ENCODE data around the gene IGDCC3. TPM values are rescaled to one million over a fixed set of nuclear protein-coding genes. Genes with fewer than 3 reads are reported as not detected.

Gene IGDCC3
- total RNA-seq, 4 donors from 2014 or later: not detected

- H3K27me3 ChIP-seq: no peaks in the 10 kb centered on the region
- peak in 1 of 2 donors; percentile 26 for DNase-seq (ENCODE audit: low spot score in 2 of 2)
- peaks cover 0 to 9% (median 0%) of the 10 kb centered on the region in 4 donors for H3K4me1 ChIP-seq
- TF ChIP-seq, protein P1, sequence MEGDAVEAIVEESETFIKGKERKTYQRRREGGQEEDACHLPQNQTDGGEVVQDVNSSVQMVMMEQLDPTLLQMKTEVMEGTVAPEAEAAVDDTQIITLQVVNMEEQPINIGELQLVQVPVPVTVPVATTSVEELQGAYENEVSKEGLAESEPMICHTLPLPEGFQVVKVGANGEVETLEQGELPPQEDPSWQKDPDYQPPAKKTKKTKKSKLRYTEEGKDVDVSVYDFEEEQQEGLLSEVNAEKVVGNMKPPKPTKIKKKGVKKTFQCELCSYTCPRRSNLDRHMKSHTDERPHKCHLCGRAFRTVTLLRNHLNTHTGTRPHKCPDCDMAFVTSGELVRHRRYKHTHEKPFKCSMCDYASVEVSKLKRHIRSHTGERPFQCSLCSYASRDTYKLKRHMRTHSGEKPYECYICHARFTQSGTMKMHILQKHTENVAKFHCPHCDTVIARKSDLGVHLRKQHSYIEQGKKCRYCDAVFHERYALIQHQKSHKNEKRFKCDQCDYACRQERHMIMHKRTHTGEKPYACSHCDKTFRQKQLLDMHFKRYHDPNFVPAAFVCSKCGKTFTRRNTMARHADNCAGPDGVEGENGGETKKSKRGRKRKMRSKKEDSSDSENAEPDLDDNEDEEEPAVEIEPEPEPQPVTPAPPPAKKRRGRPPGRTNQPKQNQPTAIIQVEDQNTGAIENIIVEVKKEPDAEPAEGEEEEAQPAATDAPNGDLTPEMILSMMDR (IDR thresholded peaks at IDR 0.05): no peak
- TF ChIP-seq POLR2A (IDR thresholded peaks at IDR 0.05) (no peak), EP300 (IDR thresholded peaks at IDR 0.05) (no peak)
- no peaks in the 10 kb centered on the region for H3K9me3 ChIP-seq
- H3K27ac ChIP-seq: no peak overlapping the region
- no peak overlapping the region for H3K4me3 ChIP-seq
- H3K36me3 ChIP-seq: no peaks in the 10 kb centered on the region
- WGBS, 2 donors: 41 to 49% methylated on average over 11 of the region's 11 CpGs
These were observed 65.3 kb downstream of the IGDCC3 start for GRCh38 chr15:65312400-65312916.

- TF ChIP-seq, protein P1 (IDR thresholded peaks at IDR 0.05): no peak
- TF ChIP-seq POLR2A (IDR thresholded peaks at IDR 0.05): no peak
- no peak for TF ChIP-seq EP300 (IDR thresholded peaks at IDR 0.05)
- no peaks in the 10 kb centered on the region for H3K36me3 ChIP-seq
- H3K27ac ChIP-seq: no peak overlapping the region
- no peaks in the 10 kb centered on the region for H3K27me3 ChIP-seq
- H3K4me1 ChIP-seq: peaks cover 0 to 9% (median 0%) of the 10 kb centered on the region in 4 donors
- H3K9me3 ChIP-seq: no peaks in the 10 kb centered on the region
- DNase-seq (ENCODE audit: low spot score in 2 of 2): no peak
- whole genome bisulfite sequencing, 2 donors: 50 to 57% methylated on average over 3 of the region's 3 CpGs
- H3K4me3 ChIP-seq: no peak overlapping the region
These were observed 66.0 kb downstream of the IGDCC3 start for GRCh38 chr15:65311760-65312159.

DNA sequence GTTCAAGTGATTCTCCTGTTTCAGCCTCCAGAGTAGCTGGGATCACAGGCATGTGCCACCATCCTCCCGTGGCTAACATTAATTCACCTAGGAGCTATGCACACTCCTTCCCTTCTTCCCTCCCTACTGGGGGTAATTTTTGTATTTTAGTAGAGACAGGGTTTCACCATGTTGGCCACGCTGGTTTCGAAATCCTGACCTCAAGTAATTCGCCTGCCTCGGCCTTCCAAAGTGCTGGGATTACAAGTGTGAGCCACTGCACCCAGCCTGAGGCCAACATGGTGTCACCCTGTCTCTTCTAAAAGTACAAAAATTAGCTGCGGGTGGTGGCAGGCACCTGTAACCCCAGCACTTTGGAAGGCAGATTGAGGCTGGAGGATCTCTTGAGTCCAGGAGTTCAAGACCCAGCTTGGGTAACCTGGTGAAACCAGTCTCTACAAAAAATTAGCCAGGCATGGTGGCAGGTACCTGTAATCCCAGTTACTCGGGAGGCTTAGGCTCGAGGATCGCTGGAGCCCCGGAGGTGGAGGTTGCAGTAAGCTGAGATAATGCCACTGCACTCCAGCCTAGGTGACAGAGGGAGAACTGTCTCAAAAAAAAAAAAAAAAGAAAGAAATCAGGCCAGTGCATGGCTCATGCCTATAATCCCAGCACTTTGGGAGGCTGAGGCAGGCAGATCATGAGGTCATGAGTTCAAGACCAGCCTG, 67.2 kb downstream of the IGDCC3 start:
- H3K4me1 ChIP-seq: peaks cover 0 to 10% (median 0%) of the 10 kb centered on the region in 4 donors
- H3K36me3 ChIP-seq: no peaks in the 10 kb centered on the region
- no peaks in the 10 kb centered on the region for H3K9me3 ChIP-seq
- DNase-seq (ENCODE audit: low spot score in 2 of 2): no peak
- WGBS, 2 donors: 88 to 89% methylated on average over 10 of the region's 10 CpGs
- H3K4me3 ChIP-seq: no peak overlapping the region
- H3K27me3 ChIP-seq: no peaks in the 10 kb centered on the region
- H3K27ac ChIP-seq: no peak overlapping the region
- TF ChIP-seq EP300 (IDR thresholded peaks at IDR 0.05) (no peak), POLR2A (IDR thresholded peaks at IDR 0.05) (no peak)
- TF ChIP-seq, protein P1 (IDR thresholded peaks at IDR 0.05): no peak

DNA sequence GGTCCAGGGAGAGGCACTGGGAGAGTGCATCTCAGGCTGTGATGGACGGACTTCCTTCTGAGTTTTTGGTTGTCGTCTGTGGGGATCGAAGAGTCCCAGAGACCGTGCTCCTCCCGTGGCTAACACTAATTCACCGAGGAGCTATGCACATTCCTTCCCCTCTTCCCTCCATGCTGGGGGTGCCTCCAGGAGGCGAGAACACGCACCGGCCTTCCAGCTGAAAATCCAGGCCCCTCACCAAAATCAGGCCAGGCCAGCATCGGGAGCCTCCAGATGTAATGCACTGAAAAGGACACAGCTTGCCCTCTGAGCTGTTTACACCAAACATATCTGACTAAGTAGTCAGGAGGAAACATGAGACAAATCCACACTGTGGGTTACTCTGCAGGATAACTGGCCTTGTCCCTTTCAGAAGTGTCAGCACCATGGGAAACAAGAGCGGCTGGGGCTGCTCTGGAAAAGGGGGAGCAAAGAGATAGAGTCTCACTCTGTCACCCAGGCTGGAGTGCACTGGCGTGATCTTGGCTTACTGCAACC, 67.9 kb downstream of the IGDCC3 start:
- no peaks in the 10 kb centered on the region for H3K36me3 ChIP-seq
- DNase-seq (ENCODE audit: low spot score in 2 of 2): no peak
- TF ChIP-seq EP300 (IDR thresholded peaks at IDR 0.05) (no peak), POLR2A (IDR thresholded peaks at IDR 0.05) (no peak)
- TF ChIP-seq, protein P1 (IDR thresholded peaks at IDR 0.05): no peak
- no peaks in the 10 kb centered on the region for H3K27me3 ChIP-seq
- WGBS, 2 donors: 71 to 80% methylated on average over 10 to 12 of the region's 12 CpGs
- peaks cover 0 to 16% (median 2%) of the 10 kb centered on the region in 4 donors for H3K4me1 ChIP-seq
- no peak overlapping the region for H3K27ac ChIP-seq
- H3K4me3 ChIP-seq: no peak overlapping the region
- no peaks in the 10 kb centered on the region for H3K9me3 ChIP-seq

DNA sequence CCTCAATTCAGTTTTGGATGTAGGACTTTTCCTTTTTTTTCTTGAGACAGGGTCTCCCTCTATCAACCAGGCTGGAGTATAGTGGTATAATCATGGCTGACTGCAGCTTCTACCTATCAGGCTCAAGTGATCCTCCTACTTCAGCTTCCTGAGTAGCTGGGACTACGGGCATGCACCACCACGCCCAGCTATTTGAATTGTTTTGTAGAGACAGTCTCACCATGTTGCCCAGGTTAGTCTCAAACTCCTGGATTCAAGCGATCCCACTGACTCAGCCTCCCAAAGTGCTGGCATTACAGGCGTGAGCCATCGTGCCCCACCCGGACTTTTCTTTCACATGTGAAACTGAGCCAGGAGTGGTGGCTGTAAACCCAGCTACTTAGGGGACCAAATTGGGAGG, 69.8 kb downstream of the IGDCC3 start:
- peaks cover 0 to 26% (median 5%) of the 10 kb centered on the region in 4 donors for H3K4me1 ChIP-seq
- DNase-seq (ENCODE audit: low spot score in 2 of 2): no peak
- no peak overlapping the region for H3K27ac ChIP-seq
- WGBS, 2 donors: 86 to 88% methylated on average over 6 of the region's 6 CpGs
- no peaks in the 10 kb centered on the region for H3K9me3 ChIP-seq
- TF ChIP-seq EP300 (IDR thresholded peaks at IDR 0.05): no peak
- no peak for TF ChIP-seq POLR2A (IDR thresholded peaks at IDR 0.05)
- TF ChIP-seq, protein P1 (IDR thresholded peaks at IDR 0.05): no peak
- H3K4me3 ChIP-seq: no peak overlapping the region
- no peaks in the 10 kb centered on the region for H3K27me3 ChIP-seq
- no peaks in the 10 kb centered on the region for H3K36me3 ChIP-seq

Measured in tibial nerve (tissue), 4 donors.